ENCODE results near the gene REN.

Gene REN

DNA sequence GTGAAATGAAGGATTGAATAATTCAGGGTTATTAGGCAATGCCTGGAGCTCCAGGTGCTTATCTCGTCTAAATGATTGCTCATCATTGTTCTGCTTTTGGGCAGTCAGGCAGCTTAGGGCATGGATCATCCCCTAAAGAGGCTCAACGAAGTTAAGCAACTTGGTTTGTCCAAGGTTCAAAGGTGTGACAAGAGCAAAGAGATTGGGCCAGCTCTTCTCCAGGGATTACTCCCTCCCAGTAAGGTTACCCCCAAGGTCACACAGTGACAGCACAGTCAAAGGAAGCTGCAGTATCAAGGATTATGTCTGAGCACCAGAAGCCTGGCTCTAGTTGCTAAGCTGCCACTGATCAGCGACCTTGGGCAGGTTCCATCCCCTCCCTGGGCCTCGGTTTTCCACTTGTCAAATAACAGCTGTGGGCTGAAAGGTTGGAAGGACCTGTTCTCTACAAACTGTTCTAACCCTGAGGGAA, 21.1 kb downstream of the REN start:
- in situ Hi-C loops (cut with HindIII; ENCODE audit: low pct_ligation_motif_present, low pct_unique_long_range_greater_than_20kb, low sequenced_read_pairs), result loop anchor here (25.0 kb wide), 1 partner anchor 283 kb away; the partner anchor contains the start of gene SNRPE
- DNase-seq, result no peak

DNA sequence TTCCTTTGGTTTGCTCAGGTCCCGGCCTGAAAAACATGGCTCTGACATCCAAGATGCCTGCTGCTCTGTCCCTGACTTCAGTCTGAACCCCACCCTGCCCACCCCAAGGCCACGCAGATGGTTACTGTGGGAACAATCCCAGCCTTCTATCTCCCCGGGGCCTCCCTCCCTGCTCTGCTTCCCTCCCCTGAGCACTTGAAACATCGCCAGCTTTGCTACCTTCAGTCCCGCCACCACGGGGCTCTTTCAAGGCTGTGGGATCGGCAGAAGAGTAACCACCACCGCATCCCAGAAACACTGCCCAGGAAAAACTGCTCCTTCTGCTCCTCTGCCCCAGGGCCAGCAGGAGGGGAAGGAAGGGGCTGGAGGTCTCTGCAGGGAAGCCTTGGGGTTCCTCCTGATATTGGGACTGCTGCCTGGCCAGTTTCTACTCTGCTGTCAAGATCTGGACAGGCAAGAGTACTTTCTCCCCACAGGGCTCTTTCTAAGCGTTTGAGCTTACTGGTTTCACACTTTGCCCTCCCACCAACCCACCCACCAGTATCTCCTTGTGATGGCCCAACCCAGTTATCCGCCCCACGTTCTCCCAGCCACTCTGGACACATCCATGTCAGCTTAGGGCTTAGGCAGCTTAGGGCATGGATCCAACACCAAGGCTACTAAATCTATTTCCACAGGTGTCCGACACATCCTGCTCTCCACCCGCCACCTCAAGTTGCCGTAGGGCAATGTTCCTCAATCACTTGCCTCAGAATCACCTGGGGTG, 22.7 kb downstream of the REN start:
- no peak for DNase-seq
- in situ Hi-C loops (cut with HindIII; ENCODE audit: low pct_ligation_motif_present, low pct_unique_long_range_greater_than_20kb, low sequenced_read_pairs), result loop anchor here (25.0 kb wide), 1 partner anchor 281 kb away; the partner anchor contains the start of gene SNRPE

- DNase-seq, result no peak
- in situ Hi-C loops (cut with HindIII; ENCODE audit: low pct_ligation_motif_present, low pct_unique_long_range_greater_than_20kb, low sequenced_read_pairs), result loop anchor here (25.0 kb wide), 1 partner anchor 280 kb away; the partner anchor contains the start of gene SNRPE
Observed at GRCh38 chr1:204142032-204142974, 23.8 kb downstream of the REN start.

- in situ Hi-C loops (cut with HindIII; ENCODE audit: low pct_ligation_motif_present, low pct_unique_long_range_greater_than_20kb, low sequenced_read_pairs), result loop anchor here (25.0 kb wide), 1 partner anchor 279 kb away; the partner anchor contains the start of gene SNRPE
- no peak for DNase-seq
Observed at GRCh38 chr1:204141131-204141530, 25.0 kb downstream of the REN start.

- in situ Hi-C loops (cut with HindIII; ENCODE audit: low pct_ligation_motif_present, low pct_unique_long_range_greater_than_20kb, low sequenced_read_pairs), result loop anchor here (25.0 kb wide), 1 partner anchor 278 kb away; the partner anchor contains the start of gene SNRPE
Observed at GRCh38 chr1:204139952-204140351, 26.2 kb downstream of the REN start.

DNA sequence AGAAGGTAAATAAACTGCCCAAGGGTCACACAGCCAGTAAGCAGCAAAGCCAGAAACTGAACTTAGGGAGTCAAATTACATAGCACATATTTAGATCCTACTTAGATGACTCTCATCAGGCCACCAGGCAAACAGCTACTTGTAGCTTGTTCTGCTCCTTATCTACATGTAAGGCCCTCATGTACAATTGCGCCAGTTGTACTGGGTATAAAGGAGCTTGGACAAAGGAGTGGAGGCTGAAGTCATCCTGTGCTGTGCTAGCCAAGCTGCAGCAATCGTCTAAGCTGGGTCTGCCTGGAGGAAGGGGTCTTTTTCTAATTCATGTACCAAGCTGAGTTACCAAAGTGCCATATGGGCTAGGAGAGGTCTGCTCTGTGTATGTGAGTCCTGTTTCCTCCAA, 27.0 kb downstream of the REN start:
- DNase-seq, result no peak
- in situ Hi-C loops (cut with HindIII; ENCODE audit: low pct_ligation_motif_present, low pct_unique_long_range_greater_than_20kb, low sequenced_read_pairs), result loop anchor here (25.0 kb wide), 1 partner anchor 277 kb away; the partner anchor contains the start of gene SNRPE

More at GRCh38 chr1:204139952-204140351, 26.2 kb downstream of the REN start:
- no peak for DNase-seq

GRCh38 chr1:204136814-204137213, 29.3 kb downstream of the REN start:
- DNase-seq, result no peak
- in situ Hi-C loops (cut with HindIII; ENCODE audit: low pct_ligation_motif_present, low pct_unique_long_range_greater_than_20kb, low sequenced_read_pairs), result loop anchor here (25.0 kb wide), 1 partner anchor 275 kb away; the partner anchor contains the start of gene SNRPE

- DNase-seq, result no peak
- in situ Hi-C loops (cut with HindIII; ENCODE audit: low pct_ligation_motif_present, low pct_unique_long_range_greater_than_20kb, low sequenced_read_pairs), result loop anchor here (25.0 kb wide), 1 partner anchor 272 kb away; the partner anchor contains the start of gene SNRPE
Observed at GRCh38 chr1:204134103-204134502, 32.0 kb downstream of the REN start.

DNA sequence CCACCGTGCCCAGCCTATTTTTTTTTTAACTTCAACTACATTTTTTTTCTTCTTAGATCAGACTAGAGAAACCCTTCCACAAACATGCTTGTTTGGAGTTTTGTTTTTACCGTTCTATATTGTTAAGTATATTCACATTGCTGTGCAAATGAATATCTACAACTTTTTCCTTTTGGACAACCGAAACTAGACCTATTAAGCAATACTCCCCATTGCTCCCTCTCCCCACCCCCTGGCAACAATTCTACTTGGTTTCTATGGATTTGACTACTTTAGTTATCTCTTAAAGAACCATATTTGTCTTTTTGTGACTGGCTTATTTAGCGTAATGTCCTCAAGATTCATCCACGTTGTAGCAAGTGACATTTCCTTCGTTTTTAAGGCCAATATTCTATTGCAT, 33.4 kb downstream of the REN start:
- DNase-seq, result no peak
- in situ Hi-C loops (cut with HindIII; ENCODE audit: low pct_ligation_motif_present, low pct_unique_long_range_greater_than_20kb, low sequenced_read_pairs), result loop anchor here (25.0 kb wide), 1 partner anchor 270 kb away; the partner anchor contains the start of gene SNRPE

GRCh38 chr1:204131978-204132377, 34.2 kb downstream of the REN start:
- in situ Hi-C loops (cut with HindIII; ENCODE audit: low pct_ligation_motif_present, low pct_unique_long_range_greater_than_20kb, low sequenced_read_pairs), result loop anchor here (25.0 kb wide), 1 partner anchor 270 kb away; the partner anchor contains the start of gene SNRPE
- no peak for DNase-seq

GRCh38 chr1:204130981-204131892, 34.9 kb downstream of the REN start:
- DNase-seq, result peak; percentile 83

GRCh38 chr1:204130178-204130577, 36.0 kb downstream of the REN start:
- in situ Hi-C loops (cut with HindIII; ENCODE audit: low pct_ligation_motif_present, low pct_unique_long_range_greater_than_20kb, low sequenced_read_pairs), result loop anchor here (25.0 kb wide), 1 partner anchor 268 kb away; the partner anchor contains the start of gene SNRPE
- DNase-seq, result peak; percentile 16

More at GRCh38 chr1:204130981-204131892, 34.9 kb downstream of the REN start:
- in situ Hi-C loops (cut with HindIII; ENCODE audit: low pct_ligation_motif_present, low pct_unique_long_range_greater_than_20kb, low sequenced_read_pairs), result loop anchor here (25.0 kb wide), 1 partner anchor 269 kb away; the partner anchor contains the start of gene SNRPE

GRCh38 chr1:204128964-204129896, 36.9 kb downstream of the REN start:
- DNase-seq, result peak; percentile 69
- in situ Hi-C loops (cut with HindIII; ENCODE audit: low pct_ligation_motif_present, low pct_unique_long_range_greater_than_20kb, low sequenced_read_pairs), result loop anchor here (25.0 kb wide), 1 partner anchor 267 kb away; the partner anchor contains the start of gene SNRPE

DNA sequence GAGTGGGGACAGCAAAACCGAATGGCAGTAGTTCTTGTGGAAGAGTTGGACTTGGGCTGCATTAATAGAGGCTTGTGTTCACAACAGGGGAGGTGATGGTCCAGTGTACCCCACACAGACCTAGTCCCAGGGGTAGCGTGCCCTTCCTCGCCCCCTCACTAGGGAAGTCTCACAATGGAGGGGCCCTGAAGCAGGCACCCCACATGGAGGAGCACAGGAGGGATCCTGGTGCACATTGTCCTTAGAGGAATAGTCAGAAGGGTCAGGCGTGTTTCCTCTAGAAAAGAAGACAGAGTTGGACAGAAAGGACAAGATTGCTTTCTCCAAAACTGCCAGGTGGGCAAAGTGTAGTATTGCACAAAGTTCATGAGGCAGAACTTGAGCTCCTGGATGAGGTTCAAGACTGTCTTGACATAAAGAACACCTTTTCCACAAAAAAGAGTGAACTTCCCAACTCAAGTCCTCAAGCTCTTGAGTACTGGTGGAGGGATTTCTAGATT, 37.6 kb downstream of the REN start:
- in situ Hi-C loops (cut with HindIII; ENCODE audit: low pct_ligation_motif_present, low pct_unique_long_range_greater_than_20kb, low sequenced_read_pairs), result loop anchor here (25.0 kb wide), 1 partner anchor 266 kb away; the partner anchor contains the start of gene SNRPE

GRCh38 chr1:204127597-204128242, 38.4 kb downstream of the REN start:
- in situ Hi-C loops (cut with HindIII; ENCODE audit: low pct_ligation_motif_present, low pct_unique_long_range_greater_than_20kb, low sequenced_read_pairs), result loop anchor here (25.0 kb wide), 1 partner anchor 265 kb away; the partner anchor contains the start of gene SNRPE
- DNase-seq, result peak; percentile 70

More for the DNA sequence above, 37.6 kb downstream of the REN start:
- DNase-seq, result no peak
